ENCODE results near the gene WWP2. TPM values are rescaled to one million over a fixed set of nuclear protein-coding genes. Genes with fewer than 3 reads are reported as not detected.
A peak's percentile ranks its signal among the peaks of the same experiment; 100 is the strongest.

Gene WWP2
- total RNA-seq, 4 donors from 2014 or later: 24.8 to 43.0 (median 30.1) TPM

- no peak for TF ChIP-seq CTCF (IDR thresholded peaks at IDR 0.05)
- DNase-seq (ENCODE audit: low spot score): no peak
- no peak for ATAC-seq (ENCODE audit: low FRiP score)
Measured at GRCh38 chr16:69732101-69732500, 30.0 kb upstream of the WWP2 start.

- peak; percentile 73 for ATAC-seq (ENCODE audit: low FRiP score)
- DNase-seq (ENCODE audit: low spot score): no peak
- no peak for TF ChIP-seq CTCF (IDR thresholded peaks at IDR 0.05)
Measured at GRCh38 chr16:69741519-69741918, 20.6 kb upstream of the WWP2 start.

GRCh38 chr16:69741951-69742904 is 19.9 kb upstream of the WWP2 start:
- ATAC-seq (ENCODE audit: low FRiP score): no peak
- no peak for TF ChIP-seq CTCF (IDR thresholded peaks at IDR 0.05)

GRCh38 chr16:69744363-69745231 is 17.5 kb upstream of the WWP2 start:
- TF ChIP-seq CTCF (IDR thresholded peaks at IDR 0.05): no peak

More at GRCh38 chr16:69741951-69742904, 19.9 kb upstream of the WWP2 start:
- peak; percentile 78 for DNase-seq (ENCODE audit: low spot score)

GRCh38 chr16:69745232-69745612 is 16.9 kb upstream of the WWP2 start:
- no peak for TF ChIP-seq CTCF (IDR thresholded peaks at IDR 0.05)
- ATAC-seq (ENCODE audit: low FRiP score): no peak
- no peak for DNase-seq (ENCODE audit: low spot score)

More at GRCh38 chr16:69744363-69745231, 17.5 kb upstream of the WWP2 start:
- ATAC-seq (ENCODE audit: low FRiP score) (no peak), DNase-seq (ENCODE audit: low spot score) (no peak)

- no peak for TF ChIP-seq CTCF (IDR thresholded peaks at IDR 0.05)
- no peak for DNase-seq (ENCODE audit: low spot score)
Measured at GRCh38 chr16:69745959-69746358, 16.2 kb upstream of the WWP2 start.

More at GRCh38 chr16:69745959-69746358, 16.2 kb upstream of the WWP2 start:
- ATAC-seq (ENCODE audit: low FRiP score): no peak

All from omental fat pad (tissue), 4 donors.